ENCODE measurements around the gene AKT2.

The AKT2 gene

GRCh38 chr19:40322951-40323615 lies 37.9 kb upstream of the AKT2 start:
- no peaks in the 10 kb centered on the region for H3K4me1 ChIP-seq (ENCODE audit: control insufficient read depth in 1 of 2, insufficient read depth in 1 of 2, low read depth in 1 of 2, low read length in 1 of 2)
- H3K36me3 ChIP-seq = peaks cover 90% of the 10 kb centered on the region
- TF ChIP-seq CTCF (IDR thresholded peaks at IDR 0.05) = no peak
- H3K27me3 ChIP-seq = no peaks in the 10 kb centered on the region
- no peaks in the 10 kb centered on the region for H3K9me3 ChIP-seq
- H3K27ac ChIP-seq = no peak overlapping the region
- no peak overlapping the region for H3K4me3 ChIP-seq (ENCODE audit: low read depth in 1 of 2, low read length in 1 of 2)

GRCh38 chr19:40322271-40322610 lies 37.1 kb upstream of the AKT2 start:
- Histone ChIP-seq H3K9me3 (no peaks in the 10 kb centered on the region), H3K4me3 (ENCODE audit: low read depth in 1 of 2, low read length in 1 of 2) (no peak overlapping the region), H3K27ac (no peak overlapping the region), H3K36me3 (peaks cover 89% of the 10 kb centered on the region), H3K4me1 (ENCODE audit: control insufficient read depth in 1 of 2, insufficient read depth in 1 of 2, low read depth in 1 of 2, low read length in 1 of 2) (no peaks in the 10 kb centered on the region), H3K27me3 (no peaks in the 10 kb centered on the region)
- no peak for TF ChIP-seq CTCF (IDR thresholded peaks at IDR 0.05)

GRCh38 chr19:40321566-40322270 lies 36.6 kb upstream of the AKT2 start:
- TF ChIP-seq CTCF (IDR thresholded peaks at IDR 0.05) = no peak
- Histone ChIP-seq H3K4me3 (ENCODE audit: low read depth in 1 of 2, low read length in 1 of 2) (no peak overlapping the region), H3K27ac (no peak overlapping the region), H3K36me3 (peaks cover 89% of the 10 kb centered on the region), H3K9me3 (no peaks in the 10 kb centered on the region), H3K27me3 (no peaks in the 10 kb centered on the region), H3K4me1 (ENCODE audit: control insufficient read depth in 1 of 2, insufficient read depth in 1 of 2, low read depth in 1 of 2, low read length in 1 of 2) (no peaks in the 10 kb centered on the region)

- H3K27ac ChIP-seq = no peak overlapping the region
- H3K4me1 ChIP-seq (ENCODE audit: control insufficient read depth in 1 of 2, insufficient read depth in 1 of 2, low read depth in 1 of 2, low read length in 1 of 2) = no peaks in the 10 kb centered on the region
- H3K36me3 ChIP-seq = peaks cover 82% of the 10 kb centered on the region
- no peak overlapping the region for H3K4me3 ChIP-seq (ENCODE audit: low read depth in 1 of 2, low read length in 1 of 2)
- H3K9me3 ChIP-seq = no peaks in the 10 kb centered on the region
- H3K27me3 ChIP-seq = no peaks in the 10 kb centered on the region
- TF ChIP-seq CTCF (IDR thresholded peaks at IDR 0.05) = no peak
Observed at GRCh38 chr19:40321076-40321475, 35.9 kb upstream of the AKT2 start.

GRCh38 chr19:40320558-40320935 lies 35.4 kb upstream of the AKT2 start:
- H3K36me3 ChIP-seq = peaks cover 77% of the 10 kb centered on the region
- H3K4me1 ChIP-seq (ENCODE audit: control insufficient read depth in 1 of 2, insufficient read depth in 1 of 2, low read depth in 1 of 2, low read length in 1 of 2) = no peaks in the 10 kb centered on the region
- H3K27ac ChIP-seq = no peak overlapping the region
- H3K4me3 ChIP-seq (ENCODE audit: low read depth in 1 of 2, low read length in 1 of 2) = no peak overlapping the region
- no peaks in the 10 kb centered on the region for H3K27me3 ChIP-seq
- H3K9me3 ChIP-seq = no peaks in the 10 kb centered on the region
- TF ChIP-seq CTCF (IDR thresholded peaks at IDR 0.05) = no peak

All from neutrophil (primary cell).